Endothelial cell of umbilical vein (primary cell): ENCODE measurements around the gene RGS19. TPM values are rescaled to one million over a fixed set of nuclear protein-coding genes. Genes with fewer than 3 reads are reported as not detected.

ENCODE experiments used
- BruUV-seq: library from RNA; stranded (reverse); fragments of 400-500 nt; replicated peaks from 2 replicates; lab custom pipeline; 2021; lab: Mats Ljungman, UMichigan
- CTCF ChIA-PET: fragments of 300-600, 350-600 bp; sonication (Branson Sonifier 250); formaldehyde crosslinking; loops from one replicate; lab custom pipeline; 2021; ENCODE audit warnings: antibody characterized with exemption, inconsistent platforms; lab: Charles Lee
- POLR2A ChIA-PET: fragments of 300-600, 350-600 bp; sonication (Branson Sonifier 250); formaldehyde crosslinking; loops from one replicate; lab custom pipeline; 2021; ENCODE audit warnings: antibody characterized with exemption, inconsistent platforms; lab: Charles Lee
- DNase-seq: peaks from one replicate; pipeline ENCODE4 v3.0.0-alpha.2; 2011; ENCODE audit warnings: low read depth, low spot score
- FAIRE-seq: peaks from 2 replicates; lab custom pipeline; 2011; peaks lifted over from hg19 to GRCh38; lab: Jason Lieb, UNC
- H2AFZ ChIP-seq: 2 replicates; pipeline ENCODE4 v1.6.0; 2012; ENCODE audit warnings: low read depth, low read length, control low read depth, inconsistent platforms
- H3K27ac ChIP-seq: 2 replicates; pipeline ENCODE4 v1.5.1; 2011; ENCODE audit warnings: low read depth, mild to moderate bottlenecking, control low read depth, low read length, moderate library complexity; ENCODE audit not compliant: insufficient read depth
- H3K27me3 ChIP-seq, 2 experiments: 2 replicates each; pipeline versions ENCODE4 v1.6.0 to v1.6.1; 2011; ENCODE audit warnings: low read length in 2 of 2, mixed read lengths in 1 of 2; ENCODE audit not compliant: control insufficient read depth in 2 of 2, insufficient read depth in 2 of 2
- H3K36me3 ChIP-seq, 2 experiments: 2 replicates in 1 of 2; 3 replicates in 1 of 2; pipeline ENCODE4 v1.5.1; 2011; ENCODE audit warnings: low read length in 2 of 2, mild to moderate bottlenecking in 1 of 2, moderate library complexity in 1 of 2; ENCODE audit not compliant: control insufficient read depth in 2 of 2, insufficient read depth in 2 of 2; ENCODE audit errors: extremely low read depth in 1 of 2
- H3K4me1 ChIP-seq: 3 replicates; pipeline ENCODE4 v1.5.1; 2011; ENCODE audit warnings: mild to moderate bottlenecking, low read length; ENCODE audit not compliant: control insufficient read depth, insufficient read depth; ENCODE audit errors: extremely low read depth
- H3K4me2 ChIP-seq: 2 replicates; pipeline ENCODE4 v1.6.1; 2011; ENCODE audit warnings: low read length, control low read depth, mixed read lengths; ENCODE audit not compliant: insufficient read depth
- H3K4me3 ChIP-seq, 3 experiments: fragments of 200-600 bp in 1 of 3; sonication (generic), shearing (Covaris generic) in 1 of 3; replicated peaks in 1 of 3; 2 replicates each; pipeline ENCODE4 v1.5.1; 2011 to 2016; ENCODE audit warnings: control low read depth in 3 of 3, low read length in 3 of 3, mild to moderate bottlenecking in 2 of 3, inconsistent platforms in 1 of 3, low read depth in 1 of 3, moderate library complexity in 1 of 3; ENCODE audit not compliant: insufficient read depth in 1 of 3
- H3K79me2 ChIP-seq: 2 replicates; pipeline ENCODE4 v1.6.0; 2012; ENCODE audit warnings: low read length, inconsistent platforms; ENCODE audit not compliant: control insufficient read depth, insufficient read depth
- H3K9ac ChIP-seq: replicated peaks from 2 replicates; pipeline ENCODE3; 2011; ENCODE audit warnings: low read length, control low read depth; ENCODE audit not compliant: insufficient read depth; ENCODE audit errors: extremely low read depth
- H3K9me1 ChIP-seq: replicated peaks from 3 replicates; pipeline ENCODE4 v1.6.0; 2011; ENCODE audit warnings: mild to moderate bottlenecking, low read length; ENCODE audit not compliant: control insufficient read depth, insufficient read depth; ENCODE audit errors: extremely low read depth
- H3K9me3 ChIP-seq: replicated peaks from 2 replicates; pipeline ENCODE4 v1.5.1; 2012; ENCODE audit warnings: low read length, inconsistent platforms; ENCODE audit not compliant: control insufficient read depth, insufficient read depth
- H4K20me1 ChIP-seq: replicated peaks from 2 replicates; pipeline ENCODE3; 2011; ENCODE audit warnings: mild to moderate bottlenecking, low read length; ENCODE audit not compliant: control insufficient read depth, insufficient read depth; ENCODE audit errors: extremely low read depth
- EZH2 ChIP-seq: IDR thresholded peaks from 2 replicates; pipeline ENCODE4 v1.6.1; 2012; ENCODE audit warnings: borderline replicate concordance, low read depth, mild to moderate bottlenecking, moderate library complexity, low read length, inconsistent platforms; ENCODE audit not compliant: severe bottlenecking
- FOS ChIP-seq: IDR thresholded peaks from 2 replicates; pipeline ENCODE4 v1.6.1; 2011; ENCODE audit warnings: mild to moderate bottlenecking, low read length, moderate library complexity, borderline replicate concordance; ENCODE audit not compliant: insufficient read depth
- GATA2 ChIP-seq: IDR thresholded peaks from 2 replicates; pipeline ENCODE4 v1.7.0; 2011; ENCODE audit warnings: low read depth, mild to moderate bottlenecking, moderate library complexity, mixed read lengths, low read length; ENCODE audit not compliant: insufficient read length, insufficient read depth
- JUN ChIP-seq: IDR thresholded peaks from 2 replicates; pipeline ENCODE4 v1.6.1; 2011; ENCODE audit warnings: borderline replicate concordance, low read depth; ENCODE audit not compliant: insufficient read length, insufficient read depth
- MYC ChIP-seq: IDR thresholded peaks from one replicate; pipeline ENCODE4 v1.6.1; 2011; ENCODE audit warnings: mild to moderate bottlenecking, low read depth, low read length
- POLR2A ChIP-seq: IDR thresholded peaks from 2 replicates; pipeline ENCODE4 v1.6.1; 2012; ENCODE audit warnings: low read depth, mild to moderate bottlenecking, control low read depth, low read length
- POLR2AphosphoS5 ChIP-seq: IDR thresholded peaks from 2 replicates; pipeline ENCODE4 v1.6.1; 2012; ENCODE audit warnings: low read depth, mild to moderate bottlenecking, control low read depth, low read length, moderate library complexity; ENCODE audit not compliant: insufficient read depth
- dilution Hi-C: fragments of 300-500 bp; cut with MboI; formaldehyde crosslinking; loops from one replicate; pipeline ENCODE4 v1.15.0; 2019; ENCODE audit warnings: low sequenced_read_pairs; ENCODE audit not compliant: extremely low pct_ligation_motif_present
- intact Hi-C: fragments of 100-400 bp; cut with micrococcal nuclease; formaldehyde crosslinking; loops from one replicate; pipeline ENCODE4 v1.10.0; 2022
- polyA plus RNA-seq, 4 experiments: library from polyadenylated mRNA; depleted of rRNA in 3 of 4; stranded (reverse) in 3 of 4; unstranded in 1 of 4; fragments of >200 nt; gene quantifications; 2 replicates each; pipeline versions ENCODE4 v1.2.1 to v1.2.3, GENCODE V29; 2011 to 2012; ENCODE audit warnings: missing spikeins in 1 of 4
- total RNA-seq: library from RNA; stranded (reverse); gene quantifications from 2 replicates; pipeline ENCODE4 v1.2.3, GENCODE V29; 2021
- TF ChIP-seq, protein P1 (sequence below), 2 donors: IDR thresholded peaks; 1 replicate in 1 of 2; 2 replicates in 1 of 2; pipeline ENCODE4 v1.5.1; 2011; ENCODE audit warnings: low read length in 2 of 2, mild to moderate bottlenecking in 2 of 2, moderate library complexity in 2 of 2, control low read depth in 1 of 2, inconsistent platforms in 1 of 2, low read depth in 1 of 2; ENCODE audit not compliant: insufficient read depth in 1 of 2; ENCODE audit errors: extremely low read depth in 1 of 2
- TF ChIP-seq, protein P2 (sequence below): IDR thresholded peaks from 2 replicates; pipeline ENCODE4 v1.6.1; 2011; ENCODE audit not compliant: insufficient read depth, insufficient read length

The RGS19 gene
- total and polyA plus RNA-seq, 2 donors (not counting 3 experiments of a cell fraction or from before 2014, with no cell fraction given), result 27.8 to 33.7 TPM

DNA sequence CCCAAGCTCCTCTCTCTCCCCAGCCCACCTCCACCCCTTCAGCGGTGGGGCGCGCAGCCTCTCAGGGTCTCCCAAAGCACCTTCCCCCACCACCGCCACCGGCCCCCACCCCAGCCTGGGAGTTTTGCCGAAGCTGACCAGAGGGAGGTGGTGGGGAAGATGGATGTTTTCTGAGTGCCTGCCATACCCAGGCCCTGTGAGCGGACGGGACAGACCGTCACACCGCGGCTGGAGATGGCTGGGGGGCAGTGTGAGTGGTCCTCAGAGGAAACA lies 37.6 kb downstream of the RGS19 start:
- H3K9me3 ChIP-seq, result no peaks in the 10 kb centered on the region
- peak overlapping the region in 1 of 3 experiments; percentile 0 for H3K4me3 ChIP-seq
- H3K27me3 ChIP-seq, result no peaks in the 10 kb centered on the region
- peaks cover under 1% of the 10 kb centered on the region for H3K79me2 ChIP-seq
- peak overlapping the region; percentile 67 for H3K27ac ChIP-seq
- no peak overlapping the region for H3K9ac ChIP-seq
- H3K4me2 ChIP-seq, result peak overlapping the region; percentile 12
- TF ChIP-seq, protein P1, sequence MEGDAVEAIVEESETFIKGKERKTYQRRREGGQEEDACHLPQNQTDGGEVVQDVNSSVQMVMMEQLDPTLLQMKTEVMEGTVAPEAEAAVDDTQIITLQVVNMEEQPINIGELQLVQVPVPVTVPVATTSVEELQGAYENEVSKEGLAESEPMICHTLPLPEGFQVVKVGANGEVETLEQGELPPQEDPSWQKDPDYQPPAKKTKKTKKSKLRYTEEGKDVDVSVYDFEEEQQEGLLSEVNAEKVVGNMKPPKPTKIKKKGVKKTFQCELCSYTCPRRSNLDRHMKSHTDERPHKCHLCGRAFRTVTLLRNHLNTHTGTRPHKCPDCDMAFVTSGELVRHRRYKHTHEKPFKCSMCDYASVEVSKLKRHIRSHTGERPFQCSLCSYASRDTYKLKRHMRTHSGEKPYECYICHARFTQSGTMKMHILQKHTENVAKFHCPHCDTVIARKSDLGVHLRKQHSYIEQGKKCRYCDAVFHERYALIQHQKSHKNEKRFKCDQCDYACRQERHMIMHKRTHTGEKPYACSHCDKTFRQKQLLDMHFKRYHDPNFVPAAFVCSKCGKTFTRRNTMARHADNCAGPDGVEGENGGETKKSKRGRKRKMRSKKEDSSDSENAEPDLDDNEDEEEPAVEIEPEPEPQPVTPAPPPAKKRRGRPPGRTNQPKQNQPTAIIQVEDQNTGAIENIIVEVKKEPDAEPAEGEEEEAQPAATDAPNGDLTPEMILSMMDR (IDR thresholded peaks at IDR 0.05; ENCODE audit: extremely low read depth in 1 of 2, insufficient read depth in 1 of 2, low read depth in 1 of 2, low read length in 2 of 2), result no peak
- no peak for TF ChIP-seq EZH2
- no peak for TF ChIP-seq MYC
- TF ChIP-seq GATA2, result no peak
- TF ChIP-seq POLR2AphosphoS5, result no peak
- TF ChIP-seq, protein P2, sequence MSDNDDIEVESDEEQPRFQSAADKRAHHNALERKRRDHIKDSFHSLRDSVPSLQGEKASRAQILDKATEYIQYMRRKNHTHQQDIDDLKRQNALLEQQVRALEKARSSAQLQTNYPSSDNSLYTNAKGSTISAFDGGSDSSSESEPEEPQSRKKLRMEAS, result no peak
- no peak for TF ChIP-seq JUN
- no peak for TF ChIP-seq POLR2A
- TF ChIP-seq FOS, result no peak
- BruUV-seq, result no TSS peak
- FAIRE-seq, result peak; percentile 76
- no peaks in the 10 kb centered on the region for H3K9me1 ChIP-seq
- H2AFZ ChIP-seq, result no peak overlapping the region
- H3K36me3 ChIP-seq, result no peaks in the 10 kb centered on the region
- DNase-seq, result no peak
- POLR2A ChIA-PET, result interaction anchor here (1.6 kb wide), 1 partner anchor 9 kb away, joined by 4 read pairs; no protein-coding TSS in a partner anchor
- dilution Hi-C loops, result no loop called here
- CTCF ChIA-PET, result interaction anchor here (1.0 to 7.5 kb wide), 2 partner anchors 14 to 61 kb away, joined by 3 to 412 read pairs; partner anchors contain the start of genes PRPF6, SOX18 and TCEA2
- peaks cover 63% of the 10 kb centered on the region for H3K4me1 ChIP-seq
- H4K20me1 ChIP-seq, result no peaks in the 10 kb centered on the region
- intact Hi-C loops, result no loop called here
